22Rv1 (cell line): Measurements from ENCODE around the gene GH1.
"Not testable (repeated sequence)": the region's sequence is repeated elsewhere in the genome, so short reads cannot be mapped to it uniquely, and the experiment has no call there.

Experiments used
- H3K27ac ChIP-seq: fragments of 450-650 bp; 2 replicates; pipeline ENCODE4 v1.5.1; 2017
- ZFX ChIP-seq: fragments of 450-650 bp; IDR thresholded peaks from 2 replicates; pipeline ENCODE4 v1.6.1; 2017; ENCODE audit warnings: antibody characterized with exemption, borderline replicate concordance
- TF ChIP-seq, protein P1 (sequence below): fragments of 450-650 bp; IDR thresholded peaks from 2 replicates; pipeline ENCODE4 v1.5.1; 2017; ENCODE audit warnings: mild to moderate bottlenecking

GH1 gene

DNA sequence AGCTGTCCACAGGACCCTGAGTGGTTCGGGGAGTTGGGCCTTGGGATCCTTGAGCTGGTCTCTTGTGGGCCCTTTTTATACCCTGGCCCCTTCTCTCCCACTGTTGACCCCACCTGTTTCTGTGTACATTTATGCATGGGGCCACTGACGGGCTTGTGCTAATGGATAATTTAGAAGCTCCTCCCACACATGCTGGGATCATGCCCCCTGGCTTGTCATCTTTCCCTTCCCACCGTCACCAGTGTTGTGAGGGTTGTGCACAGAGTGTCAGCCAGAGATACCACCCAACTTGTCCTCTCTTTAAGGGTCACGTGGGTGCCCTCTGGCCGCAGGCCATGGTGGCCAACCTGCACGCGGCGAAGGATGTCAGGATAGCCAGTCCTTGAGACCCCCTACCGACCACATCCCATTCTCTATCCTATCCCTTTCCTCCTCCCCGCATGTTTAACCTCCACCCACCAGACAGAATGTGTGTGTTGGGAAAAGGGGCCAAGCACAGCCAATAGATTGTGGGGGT, at the start of gene GH1:
TSS of gene GH1 (minus strand) at position 51 of the 517 bp plus-strand sequence. CDS start 63 bp downstream, outside the sequence.
- H3K27ac ChIP-seq = not testable (repeated sequence)

DNA sequence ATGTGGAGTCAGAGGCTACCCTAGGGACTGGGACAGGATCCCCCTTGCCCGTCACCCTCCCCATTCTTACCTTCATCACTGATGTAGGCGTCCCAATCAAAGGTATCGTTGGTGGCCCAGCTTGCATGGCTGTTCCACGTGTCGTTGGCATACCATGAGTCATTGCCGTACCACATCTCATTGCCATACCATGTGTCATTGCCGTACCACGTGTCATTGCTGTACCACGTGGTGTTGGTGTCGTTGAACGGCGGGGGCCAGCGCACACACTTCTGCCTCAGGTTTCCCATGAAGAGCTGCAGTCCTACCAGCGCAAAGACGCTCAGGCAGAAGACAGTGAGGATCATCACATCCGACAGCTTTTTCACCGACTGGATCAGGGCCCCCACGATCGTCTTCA, 49.3 kb upstream of the GH1 start:
- no peak overlapping the region for H3K27ac ChIP-seq
- TF ChIP-seq, protein P1, sequence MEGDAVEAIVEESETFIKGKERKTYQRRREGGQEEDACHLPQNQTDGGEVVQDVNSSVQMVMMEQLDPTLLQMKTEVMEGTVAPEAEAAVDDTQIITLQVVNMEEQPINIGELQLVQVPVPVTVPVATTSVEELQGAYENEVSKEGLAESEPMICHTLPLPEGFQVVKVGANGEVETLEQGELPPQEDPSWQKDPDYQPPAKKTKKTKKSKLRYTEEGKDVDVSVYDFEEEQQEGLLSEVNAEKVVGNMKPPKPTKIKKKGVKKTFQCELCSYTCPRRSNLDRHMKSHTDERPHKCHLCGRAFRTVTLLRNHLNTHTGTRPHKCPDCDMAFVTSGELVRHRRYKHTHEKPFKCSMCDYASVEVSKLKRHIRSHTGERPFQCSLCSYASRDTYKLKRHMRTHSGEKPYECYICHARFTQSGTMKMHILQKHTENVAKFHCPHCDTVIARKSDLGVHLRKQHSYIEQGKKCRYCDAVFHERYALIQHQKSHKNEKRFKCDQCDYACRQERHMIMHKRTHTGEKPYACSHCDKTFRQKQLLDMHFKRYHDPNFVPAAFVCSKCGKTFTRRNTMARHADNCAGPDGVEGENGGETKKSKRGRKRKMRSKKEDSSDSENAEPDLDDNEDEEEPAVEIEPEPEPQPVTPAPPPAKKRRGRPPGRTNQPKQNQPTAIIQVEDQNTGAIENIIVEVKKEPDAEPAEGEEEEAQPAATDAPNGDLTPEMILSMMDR = no peak
- TF ChIP-seq ZFX = no peak

DNA sequence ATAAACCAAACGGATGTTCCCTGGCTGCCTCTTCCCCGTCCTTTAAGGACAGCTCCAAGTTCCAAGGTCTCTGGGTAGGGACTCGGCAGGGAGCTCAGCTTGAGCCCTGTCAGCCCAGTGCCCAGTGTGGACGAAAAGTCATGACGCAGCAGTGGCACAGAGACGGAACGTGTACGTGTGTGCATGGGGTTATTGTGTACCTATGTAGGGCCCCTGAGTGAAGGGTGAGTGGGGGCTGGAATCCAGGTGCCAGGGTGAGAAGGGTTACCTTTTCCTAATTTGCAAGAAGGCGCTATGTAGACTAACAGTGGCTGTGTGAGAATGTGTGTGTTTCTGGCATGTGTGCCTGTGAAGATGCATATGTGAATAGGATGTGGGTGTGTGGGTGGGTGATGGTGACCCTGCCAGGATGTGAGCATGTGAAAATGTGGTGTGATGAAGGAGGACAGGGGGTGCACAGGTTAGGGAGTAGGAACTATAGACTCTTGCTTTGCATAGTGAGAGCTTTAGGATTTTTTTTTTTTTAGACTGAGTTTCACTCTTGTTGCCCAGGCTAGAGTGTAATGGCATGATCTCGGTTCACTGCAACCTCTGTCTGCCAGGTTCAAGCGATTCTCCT, 48.1 kb upstream of the GH1 start:
- no peak overlapping the region for H3K27ac ChIP-seq
- TF ChIP-seq, protein P1 = no peak
- no peak for TF ChIP-seq ZFX

DNA sequence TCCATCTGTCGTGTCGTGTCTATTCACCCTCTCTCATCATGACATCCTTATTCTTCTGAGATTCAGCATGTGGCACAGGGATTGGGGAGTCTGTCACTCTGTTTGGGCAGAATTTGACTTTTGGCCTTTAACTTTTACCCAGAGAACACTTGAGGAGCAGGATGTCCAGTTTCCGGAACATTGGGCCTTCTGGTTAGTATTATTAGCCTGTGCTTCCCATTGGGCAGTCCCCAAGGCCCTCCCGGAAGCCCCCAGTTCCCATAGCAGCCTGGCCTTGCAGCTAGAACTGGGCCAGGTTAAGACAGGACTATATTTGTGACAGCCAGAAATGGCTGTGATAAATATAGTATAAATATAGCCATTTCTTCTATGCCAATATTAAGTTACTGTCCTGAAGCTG, 44.5 kb upstream of the GH1 start:
- no peak for TF ChIP-seq ZFX
- TF ChIP-seq, protein P1 = no peak
- H3K27ac ChIP-seq = no peak overlapping the region

DNA sequence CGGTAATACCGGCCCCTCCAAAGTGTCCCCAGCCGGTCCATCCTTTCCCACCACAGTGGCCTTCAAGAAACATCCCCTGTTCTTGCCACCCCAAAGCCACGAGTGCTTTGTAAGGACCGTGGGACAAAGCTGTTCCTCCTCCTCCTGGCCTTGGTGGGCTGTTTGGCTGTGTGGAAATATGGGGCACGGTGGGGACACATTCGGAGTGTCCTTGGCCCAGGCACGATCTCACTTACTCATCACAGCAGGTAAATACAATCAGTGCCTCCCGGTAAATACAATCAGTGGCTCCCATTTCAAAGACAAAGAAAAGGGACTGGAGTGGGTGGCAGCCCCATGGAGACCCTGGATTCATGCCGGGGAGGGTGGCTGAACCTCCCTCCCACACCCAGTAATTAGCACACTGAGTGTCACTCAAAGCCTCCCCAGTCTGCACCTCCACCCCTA, 43.7 kb upstream of the GH1 start:
- no peak overlapping the region for H3K27ac ChIP-seq
- no peak for TF ChIP-seq ZFX
- TF ChIP-seq, protein P1 = no peak

DNA sequence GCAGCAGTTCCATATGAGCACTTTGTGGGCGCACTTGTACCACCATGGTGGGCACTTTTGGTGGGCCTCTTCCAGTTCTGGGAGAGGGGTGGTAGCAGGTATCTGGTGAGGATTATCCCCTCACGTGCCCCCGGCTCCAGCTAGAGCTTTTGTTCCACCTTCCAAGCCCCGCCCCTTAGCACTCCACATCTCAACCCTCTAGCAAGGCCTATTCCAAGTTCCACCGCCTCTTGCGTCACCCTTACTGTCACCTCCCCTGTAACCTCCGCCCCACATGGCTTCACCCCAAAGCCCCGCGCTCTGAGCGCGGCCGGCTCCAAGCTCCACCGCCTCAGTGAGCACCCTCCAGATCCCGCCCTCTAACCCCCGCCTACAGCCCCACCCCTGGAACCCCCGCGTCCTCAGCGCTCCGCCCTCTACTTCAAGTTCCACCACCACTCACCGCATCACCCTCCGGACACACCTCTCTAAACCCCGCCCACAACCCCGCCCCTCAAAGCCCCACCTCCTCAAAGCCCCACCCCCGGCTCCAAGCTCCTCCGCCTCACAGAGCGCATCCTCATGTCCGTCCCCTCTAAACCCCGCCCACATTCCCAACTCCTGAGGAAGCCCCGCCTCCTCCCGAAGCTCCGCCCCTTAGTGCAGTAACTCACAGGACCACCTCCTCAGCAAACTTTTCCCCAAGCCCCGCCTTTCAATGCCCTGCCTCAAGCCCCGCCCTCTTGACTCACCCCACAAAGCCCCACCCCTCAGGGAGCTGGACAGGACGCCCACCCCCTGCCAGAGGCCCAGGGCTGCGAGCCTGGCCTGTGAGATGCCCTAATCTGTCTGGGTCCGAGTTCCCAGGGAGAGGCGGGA, 42.9 kb upstream of the GH1 start:
- TF ChIP-seq ZFX = no peak
- TF ChIP-seq, protein P1 = no peak
- no peak overlapping the region for H3K27ac ChIP-seq

DNA sequence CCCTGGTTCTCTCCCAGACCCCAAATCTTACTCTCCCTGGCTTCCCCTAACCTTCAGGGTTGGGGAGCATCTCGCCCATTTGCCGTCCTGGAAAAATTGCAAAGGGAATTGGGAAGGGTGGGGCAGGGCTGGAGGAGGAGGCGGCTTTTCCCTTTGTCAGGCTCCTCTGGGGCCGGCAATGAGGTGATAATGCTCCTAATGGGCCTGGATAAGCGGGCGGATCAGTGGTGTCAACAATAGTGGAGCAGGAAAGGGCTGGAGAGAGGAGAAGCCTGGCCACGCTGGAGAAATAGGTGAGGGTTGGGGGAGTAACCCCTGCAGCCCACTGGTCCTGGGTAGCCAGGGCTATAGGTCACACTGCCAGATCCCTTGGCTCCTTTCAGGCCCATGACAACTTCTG, 41.8 kb upstream of the GH1 start:
- H3K27ac ChIP-seq = no peak overlapping the region
- TF ChIP-seq, protein P1 = no peak
- no peak for TF ChIP-seq ZFX
